ENCODE measurements around the gene TRPM8. TPM values are rescaled to one million over a fixed set of nuclear protein-coding genes. Genes with fewer than 3 reads are reported as not detected.
A peak's percentile ranks its signal among the peaks of the same experiment; 100 is the strongest.

TRPM8 gene
- total RNA-seq, 6 experiments from 2014 or later = not detected

DNA sequence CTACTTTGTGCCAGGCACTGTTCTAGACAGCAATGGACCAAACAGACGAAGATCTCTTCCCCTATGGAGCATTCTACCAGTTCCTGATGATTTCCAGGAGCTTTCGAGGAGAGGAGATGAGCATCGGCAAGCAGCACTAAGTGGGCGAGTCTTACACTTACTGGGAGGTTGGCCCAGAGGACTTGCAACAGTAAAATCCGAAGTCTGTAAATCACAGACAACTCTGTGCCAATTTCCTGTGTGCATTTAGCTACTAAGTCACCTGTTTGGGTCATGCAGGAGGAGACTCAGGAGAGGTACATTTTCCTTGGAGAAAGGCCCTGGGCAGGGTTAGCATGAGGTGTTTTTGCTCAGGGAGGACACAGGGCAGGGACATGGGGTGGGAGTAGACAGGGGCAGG is 58.9 kb downstream of the TRPM8 start:
- H3K27ac Mint-ChIP-seq = no peak overlapping the region

GRCh38 chr2:233976690-233977294 is 59.6 kb downstream of the TRPM8 start:
- TF ChIP-seq, protein P1, sequence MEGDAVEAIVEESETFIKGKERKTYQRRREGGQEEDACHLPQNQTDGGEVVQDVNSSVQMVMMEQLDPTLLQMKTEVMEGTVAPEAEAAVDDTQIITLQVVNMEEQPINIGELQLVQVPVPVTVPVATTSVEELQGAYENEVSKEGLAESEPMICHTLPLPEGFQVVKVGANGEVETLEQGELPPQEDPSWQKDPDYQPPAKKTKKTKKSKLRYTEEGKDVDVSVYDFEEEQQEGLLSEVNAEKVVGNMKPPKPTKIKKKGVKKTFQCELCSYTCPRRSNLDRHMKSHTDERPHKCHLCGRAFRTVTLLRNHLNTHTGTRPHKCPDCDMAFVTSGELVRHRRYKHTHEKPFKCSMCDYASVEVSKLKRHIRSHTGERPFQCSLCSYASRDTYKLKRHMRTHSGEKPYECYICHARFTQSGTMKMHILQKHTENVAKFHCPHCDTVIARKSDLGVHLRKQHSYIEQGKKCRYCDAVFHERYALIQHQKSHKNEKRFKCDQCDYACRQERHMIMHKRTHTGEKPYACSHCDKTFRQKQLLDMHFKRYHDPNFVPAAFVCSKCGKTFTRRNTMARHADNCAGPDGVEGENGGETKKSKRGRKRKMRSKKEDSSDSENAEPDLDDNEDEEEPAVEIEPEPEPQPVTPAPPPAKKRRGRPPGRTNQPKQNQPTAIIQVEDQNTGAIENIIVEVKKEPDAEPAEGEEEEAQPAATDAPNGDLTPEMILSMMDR (IDR thresholded peaks at IDR 0.05) = peak; percentile 77
- Mint-ChIP-seq H3K27me3 (ENCODE audit: insufficient read depth) (peaks cover 1% of the 10 kb centered on the region), H3K4me3 (no peak overlapping the region), H3K4me1 (ENCODE audit: low read depth) (peaks cover 70% of the 10 kb centered on the region), H3K36me3 (ENCODE audit: low read depth) (0 out of 2 replicates have a peak, but pooled peaks cover 6% of the 10 kb centered on the region), H3K27ac (no peak overlapping the region), H3K9me3 (no peaks in the 10 kb centered on the region)
- DNase-seq = peak; percentile 70

More for the DNA sequence above, 58.9 kb downstream of the TRPM8 start:
- TF ChIP-seq, protein P1 (IDR thresholded peaks at IDR 0.05) = no peak
- Mint-ChIP-seq H3K36me3 (ENCODE audit: low read depth) (0 out of 2 replicates have a peak, but pooled peaks cover under 1% of the 10 kb centered on the region), H3K9me3 (peaks cover 4% of the 10 kb centered on the region), H3K4me1 (ENCODE audit: low read depth) (peaks cover 63% of the 10 kb centered on the region), H3K4me3 (no peak overlapping the region), H3K27me3 (ENCODE audit: insufficient read depth) (peaks cover 1% of the 10 kb centered on the region)
- no peak for DNase-seq

DNA sequence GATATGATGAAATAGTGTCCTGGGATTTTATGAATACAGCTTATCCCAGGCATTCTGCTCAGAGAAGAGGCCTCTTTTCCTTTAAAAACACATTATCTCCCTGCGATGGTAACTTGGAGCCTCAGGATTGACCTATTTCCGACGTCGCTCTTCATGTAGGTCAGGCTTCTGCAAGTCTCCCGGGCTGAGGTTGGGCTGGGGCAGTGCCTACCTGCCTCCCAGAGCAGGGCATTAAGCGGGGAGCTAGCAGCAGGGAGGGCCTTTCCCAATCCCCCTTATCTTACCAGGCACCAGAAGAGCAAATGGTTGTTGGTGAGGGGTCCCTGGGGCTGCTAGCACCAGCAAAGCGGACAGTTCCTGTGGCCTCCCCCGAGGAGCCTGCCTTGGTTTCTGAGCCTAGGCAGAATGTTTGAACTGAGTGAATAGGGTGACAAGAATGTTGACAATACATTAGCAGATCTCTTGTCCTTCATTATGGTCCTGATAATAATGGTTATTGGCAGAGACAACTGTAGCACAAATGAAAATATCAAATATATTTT is 60.2 kb downstream of the TRPM8 start:
- peaks cover 76% of the 10 kb centered on the region for H3K4me1 Mint-ChIP-seq (ENCODE audit: low read depth)
- H3K36me3 Mint-ChIP-seq (ENCODE audit: low read depth) = 0 out of 2 replicates have a peak, but pooled peaks cover 6% of the 10 kb centered on the region
- H3K27me3 Mint-ChIP-seq (ENCODE audit: insufficient read depth) = peaks cover 1% of the 10 kb centered on the region
- H3K27ac Mint-ChIP-seq = no peak overlapping the region
- DNase-seq = no peak
- no peaks in the 10 kb centered on the region for H3K9me3 Mint-ChIP-seq
- TF ChIP-seq, protein P1 (IDR thresholded peaks at IDR 0.05) = no peak
- no peak overlapping the region for H3K4me3 Mint-ChIP-seq

GRCh38 chr2:233979748-233980147 is 62.6 kb downstream of the TRPM8 start:
- no peaks in the 10 kb centered on the region; the same call in none of the 2 replicates for H3K27me3 Mint-ChIP-seq (ENCODE audit: insufficient read depth)
- peak; percentile 36 for DNase-seq
- no peak overlapping the region for H3K27ac Mint-ChIP-seq
- H3K4me1 Mint-ChIP-seq (ENCODE audit: low read depth) = peaks cover 81% of the 10 kb centered on the region
- TF ChIP-seq, protein P1 (IDR thresholded peaks at IDR 0.05) = no peak
- no peak overlapping the region for H3K4me3 Mint-ChIP-seq
- H3K9me3 Mint-ChIP-seq = no peaks in the 10 kb centered on the region
- H3K36me3 Mint-ChIP-seq (ENCODE audit: low read depth) = peaks cover 10% of the 10 kb centered on the region; the same call in 1 of the 2 replicates

DNA sequence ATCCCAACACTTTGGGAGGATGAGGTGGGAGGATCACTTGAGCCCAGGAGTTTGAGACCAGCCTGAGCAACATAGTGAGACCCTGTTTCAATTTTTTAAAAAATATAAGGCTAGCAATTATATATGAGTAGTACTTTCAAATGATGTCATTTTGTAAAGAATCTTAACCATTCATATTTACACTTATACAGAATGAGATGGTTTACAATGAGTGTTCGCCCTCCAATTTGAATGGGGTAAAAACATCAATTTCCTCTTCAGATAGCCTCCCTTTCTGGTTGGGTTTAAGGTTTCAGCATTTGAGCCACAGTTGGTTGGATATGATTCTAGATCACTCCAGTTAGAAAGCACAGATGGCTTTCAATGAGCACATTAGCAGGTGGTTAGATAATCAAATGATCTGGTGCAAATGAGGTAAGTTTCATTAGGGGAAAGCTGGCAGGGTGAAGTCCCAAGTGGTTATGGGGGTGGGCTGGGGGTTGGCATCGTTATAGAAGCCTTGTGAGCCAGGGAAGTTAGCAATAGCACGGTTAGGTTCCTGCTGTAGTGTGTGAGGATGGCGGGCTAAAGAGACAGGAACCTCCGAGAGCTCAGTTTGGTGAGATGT is 63.9 kb downstream of the TRPM8 start:
- Mint-ChIP-seq H3K27me3 (ENCODE audit: insufficient read depth) (no peaks in the 10 kb centered on the region; the same call in none of the 2 replicates), H3K4me3 (no peak overlapping the region), H3K4me1 (ENCODE audit: low read depth) (peaks cover 68% of the 10 kb centered on the region), H3K27ac (peak overlapping the region; percentile 85; the same call in 1 of the 2 replicates), H3K36me3 (ENCODE audit: low read depth) (peaks cover 10% of the 10 kb centered on the region; the same call in 1 of the 2 replicates), H3K9me3 (no peaks in the 10 kb centered on the region)
- no peak for DNase-seq
- TF ChIP-seq, protein P1 (IDR thresholded peaks at IDR 0.05) = no peak
